ENCODE results near the gene GALNT16.

GRCh38 chr14:69267492-69267891 lies 7.5 kb downstream of the GALNT16 start:
- TF ChIP-seq CTCF (IDR thresholded peaks at IDR 0.05) (no peak), POLR2A (IDR thresholded peaks at IDR 0.05) (no peak)
